HepG2 (cell line): Measurements from ENCODE around the gene ZNF544. TPM values are rescaled to one million over a fixed set of nuclear protein-coding genes. Genes with fewer than 3 reads are reported as not detected.

Experiments used
- ARNTL ChIP-seq: sonication (generic); formaldehyde crosslinking; IDR thresholded peaks from 2 replicates; pipeline ENCODE4 v1.4.0; 2020; ENCODE audit warnings: mild to moderate bottlenecking, missing genetic modification reagents
- DMAP1 ChIP-seq: IDR thresholded peaks from 2 replicates; pipeline ENCODE4 v1.6.1; 2016
- FOXA3 ChIP-seq: IDR thresholded peaks from 2 replicates; pipeline ENCODE4 v1.6.1; 2016; ENCODE audit warnings: missing genetic modification reagents, missing compliant biosample characterization
- HNF4G ChIP-seq, 2 experiments: sonication (generic) in 1 of 2; formaldehyde crosslinking in 1 of 2; IDR thresholded peaks; 2 replicates each; pipeline versions ENCODE4 v1.4.0 to v1.6.1; 2011 to 2020; ENCODE audit warnings: borderline replicate concordance in 2 of 2, low read depth in 2 of 2, mild to moderate bottlenecking in 2 of 2, low read length in 1 of 2, missing genetic modification reagents in 1 of 2, moderate library complexity in 1 of 2
- HNRNPK ChIP-seq: fragments of 200-400 bp; formaldehyde crosslinking; IDR thresholded peaks from 2 replicates; pipeline ENCODE4 v1.6.1; 2018; ENCODE audit warnings: low read length, low read depth, moderate library complexity, mild to moderate bottlenecking; ENCODE audit not compliant: poor library complexity, severe bottlenecking
- JUN ChIP-seq: sonication (generic); formaldehyde crosslinking; IDR thresholded peaks from 2 replicates; pipeline ENCODE4 v1.4.0; 2020; ENCODE audit warnings: mild to moderate bottlenecking, missing genetic modification reagents
- KLF16 ChIP-seq, 2 experiments: sonication (generic) in 1 of 2; formaldehyde crosslinking in 1 of 2; IDR thresholded peaks; 2 replicates each; pipeline versions ENCODE4 v1.6.1 to v1.8.0; 2016 to 2023; ENCODE audit warnings: missing genetic modification reagents in 2 of 2, missing compliant biosample characterization in 1 of 2
- KLF6 ChIP-seq: IDR thresholded peaks from 2 replicates; pipeline ENCODE4 v1.8.0; 2016; ENCODE audit warnings: missing biosample characterization, missing genetic modification reagents
- NFE2L1 ChIP-seq: sonication (generic); formaldehyde crosslinking; IDR thresholded peaks from 2 replicates; pipeline ENCODE4 v1.4.0; 2020; ENCODE audit warnings: missing genetic modification reagents, mild to moderate bottlenecking, borderline replicate concordance
- NR2F1 ChIP-seq, 2 experiments: fragments of 450-650 bp in 1 of 2; formaldehyde crosslinking in 1 of 2; IDR thresholded peaks; 2 replicates each; pipeline versions ENCODE4 v1.5.0 to v1.6.1; 2016 to 2020; ENCODE audit warnings: mild to moderate bottlenecking in 1 of 2, missing compliant biosample characterization in 1 of 2, missing genetic modification reagents in 1 of 2, moderate library complexity in 1 of 2
- REXO4 ChIP-seq: sonication (generic); formaldehyde crosslinking; IDR thresholded peaks from 2 replicates; pipeline ENCODE4 v1.8.0; 2022; ENCODE audit warnings: missing genetic modification reagents, mild to moderate bottlenecking, borderline replicate concordance
- SAFB2 ChIP-seq: sonication (generic); formaldehyde crosslinking; IDR thresholded peaks from 2 replicates; pipeline ENCODE4 v1.5.1; 2020; ENCODE audit warnings: missing genetic modification reagents, low read depth, mild to moderate bottlenecking, borderline replicate concordance
- SMAD3 ChIP-seq: sonication (generic); formaldehyde crosslinking; IDR thresholded peaks from 2 replicates; pipeline ENCODE4 v1.4.0; 2020; ENCODE audit warnings: missing genetic modification reagents
- STAT5B ChIP-seq: sonication (generic); formaldehyde crosslinking; IDR thresholded peaks from 2 replicates; pipeline ENCODE4 v1.4.0; 2020; ENCODE audit warnings: missing genetic modification reagents
- ZC3H13 ChIP-seq: sonication (generic); formaldehyde crosslinking; IDR thresholded peaks from 2 replicates; pipeline ENCODE4 v1.8.1; 2023; ENCODE audit warnings: mild to moderate bottlenecking, missing genetic modification reagents, moderate library complexity
- ZIK1 ChIP-seq: sonication (generic); formaldehyde crosslinking; IDR thresholded peaks from 2 replicates; pipeline ENCODE4 v1.5.0; 2020; ENCODE audit warnings: mild to moderate bottlenecking, low read depth, missing genetic modification reagents, borderline replicate concordance
- ZKSCAN1 ChIP-seq: fragments of 150-350 bp; IDR thresholded peaks from 2 replicates; pipeline ENCODE4 v1.6.1; 2014; ENCODE audit warnings: low read length
- ZNF567 ChIP-seq: sonication (generic); formaldehyde crosslinking; IDR thresholded peaks from 2 replicates; pipeline ENCODE4 v1.8.1; 2023; ENCODE audit warnings: mild to moderate bottlenecking, missing genetic modification reagents, borderline replicate concordance
- ZNF577 ChIP-seq: sonication (generic); formaldehyde crosslinking; IDR thresholded peaks from 2 replicates; pipeline ENCODE4 v1.4.0; 2020; ENCODE audit warnings: mild to moderate bottlenecking, low read depth, missing genetic modification reagents, borderline replicate concordance
- ZNF7 ChIP-seq: IDR thresholded peaks from 2 replicates; pipeline ENCODE4 v1.6.1; 2016; ENCODE audit warnings: missing biosample characterization, missing genetic modification reagents
- ZNF709 ChIP-seq: sonication (generic); formaldehyde crosslinking; IDR thresholded peaks from 2 replicates; pipeline ENCODE4 v1.5.0; 2020; ENCODE audit warnings: mild to moderate bottlenecking, missing genetic modification reagents
- polyA plus RNA-seq, 8 experiments: library from polyadenylated mRNA; depleted of rRNA in 3 of 8; stranded (reverse) in 7 of 8; unstranded in 1 of 8; fragments of >200 nt; fragmentation: Illumina TruSeq in 4 of 8; extraction: Trizol in 4 of 8; gene quantifications; 2 replicates each; pipeline versions ENCODE4 v1.2.1 to v1.2.3, GENCODE V29; 2011 to 2016; ENCODE audit warnings: low read depth in 4 of 8, missing spikeins in 1 of 8, mixed read lengths in 1 of 8; ENCODE audit not compliant: insufficient read depth in 1 of 8
- total RNA-seq, 5 experiments: library from RNA; depleted of rRNA; stranded (reverse); fragments of >200 nt; fragmentation: Illumina TruSeq; extraction: Trizol; gene quantifications; 2 replicates each; pipeline ENCODE4 v1.2.3, GENCODE V29; 2016; ENCODE audit warnings: low read depth in 1 of 5
- TF ChIP-seq, protein P1 (sequence below): sonication (generic); formaldehyde crosslinking; IDR thresholded peaks from 2 replicates; pipeline ENCODE4 v1.5.1; 2020; ENCODE audit warnings: missing genetic modification reagents, mild to moderate bottlenecking, borderline replicate concordance
- TF ChIP-seq, protein P2 (sequence below): conservative IDR thresholded peaks from 2 replicates; pipeline ENCODE4 v1.6.1; 2018; ENCODE audit warnings: missing genetic modification reagents
- TF ChIP-seq, protein P3 (sequence below): fragments of 450-650 bp; IDR thresholded peaks from 2 replicates; pipeline ENCODE4 v1.6.1; 2017; ENCODE audit warnings: mild to moderate bottlenecking

The ZNF544 gene
- total and polyA plus RNA-seq, 2 of the 13 experiments (the other 11 are each of a cell fraction or from before 2014, with no cell fraction given), result 13.1 to 17.0 TPM

DNA sequence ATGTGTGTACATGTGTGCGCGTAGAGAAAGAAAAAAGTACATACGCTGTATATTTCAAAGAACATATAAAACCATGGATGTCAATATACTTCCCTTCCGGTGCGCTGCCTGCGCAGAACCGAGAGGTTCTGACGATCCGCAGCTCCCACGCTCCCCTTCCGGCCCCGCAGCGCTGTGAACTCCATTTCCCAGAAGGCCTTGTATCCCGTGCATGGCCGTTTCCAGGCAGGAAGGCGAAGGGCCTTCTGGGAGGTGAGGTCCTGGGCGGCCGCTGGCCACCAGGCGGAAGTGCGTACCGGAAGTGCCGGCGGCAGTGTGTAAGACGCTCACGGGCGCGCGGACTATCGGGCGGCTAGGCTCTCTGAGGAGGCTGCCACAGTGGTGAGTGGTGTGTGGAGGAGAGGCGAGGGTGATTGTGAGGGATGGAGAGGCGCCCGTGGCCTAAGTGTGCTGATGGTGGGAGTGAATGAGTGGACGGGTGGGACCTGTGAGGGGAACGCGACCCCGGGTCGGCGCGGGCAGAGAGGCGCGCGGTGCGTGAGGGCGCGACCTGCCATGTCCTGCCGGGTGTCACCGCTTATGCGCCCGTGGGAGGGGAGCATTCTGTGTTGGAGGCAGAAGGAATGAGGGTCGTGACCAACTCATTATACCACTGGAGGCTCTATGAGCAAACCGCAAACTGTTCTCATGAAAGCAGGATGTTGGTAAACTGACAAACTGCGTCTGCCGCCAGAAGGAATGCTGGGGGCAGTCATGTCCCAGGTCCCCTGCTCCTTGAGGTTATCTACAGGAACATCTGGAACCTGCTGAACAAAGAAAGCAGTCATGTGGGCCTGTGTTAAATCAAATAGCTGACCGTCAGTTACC, 76.6 kb downstream of the ZNF544 start, which contains the start of gene ERVK3-1 (continued):
- TF ChIP-seq JUN (CRISPR knock-in tag) (no peak), NR2F1 (CRISPR knock-in tag; IDR thresholded peaks at IDR 0.05) (0 out of 4 replicates have a peak, but pooled peaks of 1 of the 2 experiments have one; percentile 14), SMAD3 (CRISPR knock-in tag) (0 out of 2 replicates have a peak, but pooled peaks have one; percentile 68), ZNF577 (CRISPR knock-in tag) (no peak), ARNTL (CRISPR knock-in tag) (no peak), DMAP1 (CRISPR knock-in tag) (peak; percentile 82), HNF4G (IDR thresholded peaks at IDR 0.05; ENCODE audit: borderline replicate concordance, low read depth, low read length) (no peak), HNF4G (CRISPR knock-in tag; IDR thresholded peaks at IDR 0.05; ENCODE audit: borderline replicate concordance, low read depth) (0 out of 2 replicates have a peak, but pooled peaks have one; percentile 34), ZNF709 (CRISPR knock-in tag) (0 out of 2 replicates have a peak, but pooled peaks have one; percentile 61), ZNF567 (0 out of 2 replicates have a peak, but pooled peaks have one; percentile 79), KLF16 (CRISPR knock-in tag; IDR thresholded peaks at IDR 0.05) (peak in 1 of 2 experiments; percentile 79; a peak in 2 of 4 replicates), FOXA3 (CRISPR knock-in tag) (peak; percentile 63), ZC3H13 (CRISPR knock-in tag) (peak; percentile 56), ZNF7 (CRISPR knock-in tag) (no peak), KLF6 (CRISPR knock-in tag) (no peak), HNRNPK (no peak), SAFB2 (no peak; the same call in 1 of the 2 replicates), ZIK1 (peak; percentile 48; the same call in 1 of the 2 replicates), NFE2L1 (CRISPR knock-in tag) (no peak), STAT5B (CRISPR knock-in tag) (no peak), REXO4 (CRISPR knock-in tag) (no peak), ZKSCAN1 (no peak)
- TF ChIP-seq, protein P1, sequence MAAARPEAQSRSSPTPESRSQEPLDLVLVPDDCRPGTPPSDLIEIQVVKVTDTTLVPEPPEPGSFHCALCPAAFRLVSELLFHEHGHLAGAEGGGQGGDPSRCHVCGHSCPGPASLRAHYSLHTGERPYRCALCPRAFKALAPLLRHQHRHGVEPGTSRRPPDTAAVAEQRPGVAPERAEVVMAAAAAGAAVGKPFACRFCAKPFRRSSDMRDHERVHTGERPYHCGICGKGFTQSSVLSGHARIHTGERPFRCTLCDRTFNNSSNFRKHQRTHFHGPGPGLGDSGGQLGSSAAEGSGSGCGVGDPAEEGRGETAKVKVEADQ, result peak; percentile 80; the same call in 1 of the 2 replicates
- TF ChIP-seq, protein P2, sequence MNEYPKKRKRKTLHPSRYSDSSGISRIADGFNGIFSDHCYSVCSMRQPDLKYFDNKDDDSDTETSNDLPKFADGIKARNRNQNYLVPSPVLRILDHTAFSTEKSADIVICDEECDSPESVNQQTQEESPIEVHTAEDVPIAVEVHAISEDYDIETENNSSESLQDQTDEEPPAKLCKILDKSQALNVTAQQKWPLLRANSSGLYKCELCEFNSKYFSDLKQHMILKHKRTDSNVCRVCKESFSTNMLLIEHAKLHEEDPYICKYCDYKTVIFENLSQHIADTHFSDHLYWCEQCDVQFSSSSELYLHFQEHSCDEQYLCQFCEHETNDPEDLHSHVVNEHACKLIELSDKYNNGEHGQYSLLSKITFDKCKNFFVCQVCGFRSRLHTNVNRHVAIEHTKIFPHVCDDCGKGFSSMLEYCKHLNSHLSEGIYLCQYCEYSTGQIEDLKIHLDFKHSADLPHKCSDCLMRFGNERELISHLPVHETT (CRISPR knock-in tag), result no peak; the same call in 1 of the 2 replicates
- TF ChIP-seq, protein P3, sequence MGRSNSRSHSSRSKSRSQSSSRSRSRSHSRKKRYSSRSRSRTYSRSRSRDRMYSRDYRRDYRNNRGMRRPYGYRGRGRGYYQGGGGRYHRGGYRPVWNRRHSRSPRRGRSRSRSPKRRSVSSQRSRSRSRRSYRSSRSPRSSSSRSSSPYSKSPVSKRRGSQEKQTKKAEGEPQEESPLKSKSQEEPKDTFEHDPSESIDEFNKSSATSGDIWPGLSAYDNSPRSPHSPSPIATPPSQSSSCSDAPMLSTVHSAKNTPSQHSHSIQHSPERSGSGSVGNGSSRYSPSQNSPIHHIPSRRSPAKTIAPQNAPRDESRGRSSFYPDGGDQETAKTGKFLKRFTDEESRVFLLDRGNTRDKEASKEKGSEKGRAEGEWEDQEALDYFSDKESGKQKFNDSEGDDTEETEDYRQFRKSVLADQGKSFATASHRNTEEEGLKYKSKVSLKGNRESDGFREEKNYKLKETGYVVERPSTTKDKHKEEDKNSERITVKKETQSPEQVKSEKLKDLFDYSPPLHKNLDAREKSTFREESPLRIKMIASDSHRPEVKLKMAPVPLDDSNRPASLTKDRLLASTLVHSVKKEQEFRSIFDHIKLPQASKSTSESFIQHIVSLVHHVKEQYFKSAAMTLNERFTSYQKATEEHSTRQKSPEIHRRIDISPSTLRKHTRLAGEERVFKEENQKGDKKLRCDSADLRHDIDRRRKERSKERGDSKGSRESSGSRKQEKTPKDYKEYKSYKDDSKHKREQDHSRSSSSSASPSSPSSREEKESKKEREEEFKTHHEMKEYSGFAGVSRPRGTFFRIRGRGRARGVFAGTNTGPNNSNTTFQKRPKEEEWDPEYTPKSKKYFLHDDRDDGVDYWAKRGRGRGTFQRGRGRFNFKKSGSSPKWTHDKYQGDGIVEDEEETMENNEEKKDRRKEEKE, result no peak
